SK-N-SH treated with all-trans-retinoic acid at 6 μM for 48 hours (cell line): Measurements from ENCODE around the gene THAP7.

Experiments
- ATAC-seq: fragments of 200-7000 bp; cut with Tn5 transposase; 3 replicates; pipeline ENCODE4 v1.9.1; 2020; ENCODE audit warnings: mild to moderate bottlenecking, moderate library complexity
- ARNTL ChIP-seq: fragments of 450-650 bp; formaldehyde crosslinking; IDR thresholded peaks from 2 replicates; pipeline ENCODE4 v1.5.0; 2020; ENCODE audit warnings: low read depth, mild to moderate bottlenecking, moderate library complexity, borderline replicate concordance
- BACH2 ChIP-seq: fragments of 250-450 bp; sonication (Bioruptor Pico); IDR thresholded peaks from 2 replicates; pipeline ENCODE4 v1.9.0; 2021; ENCODE audit warnings: mild to moderate bottlenecking, borderline replicate concordance
- CSDC2 ChIP-seq: fragments of 250-450 bp; sonication (Bioruptor Pico); IDR thresholded peaks from 2 replicates; pipeline ENCODE4 v1.5.0; 2020; ENCODE audit warnings: mild to moderate bottlenecking, moderate library complexity
- ESRRG ChIP-seq: fragments of 250-450 bp; sonication (Bioruptor Pico); IDR thresholded peaks from 2 replicates; pipeline ENCODE4 v1.6.1; 2021; ENCODE audit warnings: mild to moderate bottlenecking
- GLIS3 ChIP-seq: fragments of 250-450 bp; sonication (Bioruptor Pico); IDR thresholded peaks from 2 replicates; pipeline ENCODE4 v1.5.0; 2020; ENCODE audit warnings: mild to moderate bottlenecking, moderate library complexity
- ISL1 ChIP-seq: fragments of 250-450 bp; sonication (Bioruptor Pico); IDR thresholded peaks from 2 replicates; pipeline ENCODE4 v2.1.2; 2022; ENCODE audit warnings: mild to moderate bottlenecking, moderate library complexity
- OSR1 ChIP-seq: fragments of 250-450 bp; sonication (Bioruptor Pico); IDR thresholded peaks from 2 replicates; pipeline ENCODE4 v1.8.0; 2022; ENCODE audit warnings: moderate library complexity, mild to moderate bottlenecking, inconsistent platforms
- SNAI2 ChIP-seq: fragments of 250-450 bp; sonication (Bioruptor Pico); IDR thresholded peaks from 2 replicates; pipeline ENCODE4 v1.5.0; 2020; ENCODE audit warnings: mild to moderate bottlenecking, moderate library complexity
- TCF4 ChIP-seq: fragments of 250-450 bp; sonication (Bioruptor Pico); IDR thresholded peaks from 2 replicates; pipeline ENCODE4 v1.8.0; 2021; ENCODE audit warnings: mild to moderate bottlenecking, moderate library complexity, borderline replicate concordance
- TOX ChIP-seq: fragments of 250-450 bp; sonication (Bioruptor Pico); IDR thresholded peaks from 2 replicates; pipeline ENCODE4 v1.8.0; 2021; ENCODE audit warnings: mild to moderate bottlenecking, moderate library complexity, borderline replicate concordance
- ZC3H10 ChIP-seq: fragments of 250-450 bp; sonication (Bioruptor Pico); IDR thresholded peaks from 2 replicates; pipeline ENCODE4 v1.5.1; 2021; ENCODE audit warnings: mild to moderate bottlenecking, moderate library complexity
- ZFP3 ChIP-seq: fragments of 250-450 bp; sonication (Bioruptor Pico); IDR thresholded peaks from 2 replicates; pipeline ENCODE4 v1.5.0; 2020; ENCODE audit warnings: mild to moderate bottlenecking, moderate library complexity
- ZNF565 ChIP-seq: fragments of 450-650 bp; formaldehyde crosslinking; conservative IDR thresholded peaks from 2 replicates; pipeline ENCODE4 v1.5.0; 2020; ENCODE audit warnings: low read depth, mild to moderate bottlenecking, moderate library complexity
- ZNF8 ChIP-seq: fragments of 450-650 bp; formaldehyde crosslinking; IDR thresholded peaks from 2 replicates; pipeline ENCODE4 v1.5.0; 2020; ENCODE audit warnings: mild to moderate bottlenecking, moderate library complexity
- TF ChIP-seq, protein P1 (sequence below): fragments of 250-450 bp; sonication (Bioruptor Pico); IDR thresholded peaks from 2 replicates; pipeline ENCODE4 v1.5.0; 2020; ENCODE audit warnings: mild to moderate bottlenecking, moderate library complexity
- TF ChIP-seq, protein P2 (sequence below): fragments of 250-450 bp; sonication (Bioruptor Pico); IDR thresholded peaks from 2 replicates; pipeline ENCODE4 v1.5.1; 2021; ENCODE audit warnings: mild to moderate bottlenecking, moderate library complexity
- TF ChIP-seq, protein P3 (sequence below): fragments of 250-450 bp; sonication (Bioruptor Pico); IDR thresholded peaks from 2 replicates; pipeline ENCODE4 v1.8.0; 2020; ENCODE audit warnings: mild to moderate bottlenecking, moderate library complexity, borderline replicate concordance
- TF ChIP-seq, protein P4 (sequence below): fragments of 250-450 bp; sonication (Bioruptor Pico); IDR thresholded peaks from 2 replicates; pipeline ENCODE4 v1.5.1; 2020; ENCODE audit warnings: low read depth, mild to moderate bottlenecking, moderate library complexity

Gene THAP7

DNA sequence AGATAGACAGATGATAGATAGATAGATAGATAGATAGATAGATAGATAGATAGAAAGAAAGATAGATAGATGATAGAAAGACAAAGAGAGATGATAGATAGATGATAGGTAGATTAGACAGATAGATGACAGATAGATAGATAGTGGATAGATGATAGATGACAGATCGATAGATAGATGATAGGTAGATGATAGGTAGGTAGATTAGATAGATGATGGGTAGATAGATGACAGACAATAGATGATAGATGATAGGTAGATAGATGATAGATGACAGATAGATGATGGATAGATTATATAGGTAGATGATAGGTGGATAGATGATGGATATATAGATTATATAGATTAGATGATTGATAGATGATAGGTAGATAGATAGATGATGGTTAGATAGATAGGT, 15.6 kb downstream of the THAP7 start:
- TF ChIP-seq, protein P1, sequence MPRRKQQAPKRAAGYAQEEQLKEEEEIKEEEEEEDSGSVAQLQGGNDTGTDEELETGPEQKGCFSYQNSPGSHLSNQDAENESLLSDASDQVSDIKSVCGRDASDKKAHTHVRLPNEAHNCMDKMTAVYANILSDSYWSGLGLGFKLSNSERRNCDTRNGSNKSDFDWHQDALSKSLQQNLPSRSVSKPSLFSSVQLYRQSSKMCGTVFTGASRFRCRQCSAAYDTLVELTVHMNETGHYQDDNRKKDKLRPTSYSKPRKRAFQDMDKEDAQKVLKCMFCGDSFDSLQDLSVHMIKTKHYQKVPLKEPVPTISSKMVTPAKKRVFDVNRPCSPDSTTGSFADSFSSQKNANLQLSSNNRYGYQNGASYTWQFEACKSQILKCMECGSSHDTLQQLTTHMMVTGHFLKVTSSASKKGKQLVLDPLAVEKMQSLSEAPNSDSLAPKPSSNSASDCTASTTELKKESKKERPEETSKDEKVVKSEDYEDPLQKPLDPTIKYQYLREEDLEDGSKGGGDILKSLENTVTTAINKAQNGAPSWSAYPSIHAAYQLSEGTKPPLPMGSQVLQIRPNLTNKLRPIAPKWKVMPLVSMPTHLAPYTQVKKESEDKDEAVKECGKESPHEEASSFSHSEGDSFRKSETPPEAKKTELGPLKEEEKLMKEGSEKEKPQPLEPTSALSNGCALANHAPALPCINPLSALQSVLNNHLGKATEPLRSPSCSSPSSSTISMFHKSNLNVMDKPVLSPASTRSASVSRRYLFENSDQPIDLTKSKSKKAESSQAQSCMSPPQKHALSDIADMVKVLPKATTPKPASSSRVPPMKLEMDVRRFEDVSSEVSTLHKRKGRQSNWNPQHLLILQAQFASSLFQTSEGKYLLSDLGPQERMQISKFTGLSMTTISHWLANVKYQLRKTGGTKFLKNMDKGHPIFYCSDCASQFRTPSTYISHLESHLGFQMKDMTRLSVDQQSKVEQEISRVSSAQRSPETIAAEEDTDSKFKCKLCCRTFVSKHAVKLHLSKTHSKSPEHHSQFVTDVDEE (CRISPR knock-in tag) = no peak
- no peak for TF ChIP-seq ISL1 (CRISPR knock-in tag)
- ATAC-seq = no peak

DNA sequence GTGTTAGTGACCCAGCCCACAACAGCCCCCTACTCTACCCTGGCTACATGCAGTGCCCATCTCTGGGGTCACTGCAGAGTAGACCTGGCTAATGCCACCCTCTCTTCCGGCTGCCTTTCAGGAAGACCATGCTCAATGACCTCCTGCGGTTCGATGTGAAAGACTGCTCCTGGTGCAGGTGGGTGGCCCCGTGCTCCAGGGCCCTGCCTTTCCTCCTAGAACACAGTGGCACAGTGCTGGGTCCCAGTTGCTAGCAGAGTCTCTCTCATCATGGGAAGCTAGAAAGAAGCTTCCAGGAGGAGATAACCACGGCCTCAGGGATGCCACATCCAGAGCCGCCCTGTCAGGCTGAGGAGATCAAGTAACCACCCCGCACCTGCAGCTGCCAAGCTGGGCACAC, 16.2 kb downstream of the THAP7 start:
- ATAC-seq = no peak
- TF ChIP-seq ESRRG = no peak
- TF ChIP-seq SNAI2 (CRISPR knock-in tag) = no peak
- no peak for TF ChIP-seq OSR1 (CRISPR knock-in tag)
- no peak for TF ChIP-seq BACH2 (CRISPR knock-in tag)
- no peak for TF ChIP-seq GLIS3 (CRISPR knock-in tag)
- TF ChIP-seq, protein P1 (CRISPR knock-in tag) = no peak
- TF ChIP-seq TOX (CRISPR knock-in tag) = no peak
- no peak for TF ChIP-seq ARNTL (CRISPR knock-in tag)
- TF ChIP-seq, protein P2, sequence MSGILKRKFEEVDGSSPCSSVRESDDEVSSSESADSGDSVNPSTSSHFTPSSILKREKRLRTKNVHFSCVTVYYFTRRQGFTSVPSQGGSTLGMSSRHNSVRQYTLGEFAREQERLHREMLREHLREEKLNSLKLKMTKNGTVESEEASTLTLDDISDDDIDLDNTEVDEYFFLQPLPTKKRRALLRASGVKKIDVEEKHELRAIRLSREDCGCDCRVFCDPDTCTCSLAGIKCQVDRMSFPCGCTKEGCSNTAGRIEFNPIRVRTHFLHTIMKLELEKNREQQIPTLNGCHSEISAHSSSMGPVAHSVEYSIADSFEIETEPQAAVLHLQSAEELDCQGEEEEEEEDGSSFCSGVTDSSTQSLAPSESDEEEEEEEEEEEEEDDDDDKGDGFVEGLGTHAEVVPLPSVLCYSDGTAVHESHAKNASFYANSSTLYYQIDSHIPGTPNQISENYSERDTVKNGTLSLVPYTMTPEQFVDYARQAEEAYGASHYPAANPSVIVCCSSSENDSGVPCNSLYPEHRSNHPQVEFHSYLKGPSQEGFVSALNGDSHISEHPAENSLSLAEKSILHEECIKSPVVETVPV (CRISPR knock-in tag) = no peak
- no peak for TF ChIP-seq ZFP3 (CRISPR knock-in tag)
- TF ChIP-seq CSDC2 (CRISPR knock-in tag) = no peak
- TF ChIP-seq, protein P3, sequence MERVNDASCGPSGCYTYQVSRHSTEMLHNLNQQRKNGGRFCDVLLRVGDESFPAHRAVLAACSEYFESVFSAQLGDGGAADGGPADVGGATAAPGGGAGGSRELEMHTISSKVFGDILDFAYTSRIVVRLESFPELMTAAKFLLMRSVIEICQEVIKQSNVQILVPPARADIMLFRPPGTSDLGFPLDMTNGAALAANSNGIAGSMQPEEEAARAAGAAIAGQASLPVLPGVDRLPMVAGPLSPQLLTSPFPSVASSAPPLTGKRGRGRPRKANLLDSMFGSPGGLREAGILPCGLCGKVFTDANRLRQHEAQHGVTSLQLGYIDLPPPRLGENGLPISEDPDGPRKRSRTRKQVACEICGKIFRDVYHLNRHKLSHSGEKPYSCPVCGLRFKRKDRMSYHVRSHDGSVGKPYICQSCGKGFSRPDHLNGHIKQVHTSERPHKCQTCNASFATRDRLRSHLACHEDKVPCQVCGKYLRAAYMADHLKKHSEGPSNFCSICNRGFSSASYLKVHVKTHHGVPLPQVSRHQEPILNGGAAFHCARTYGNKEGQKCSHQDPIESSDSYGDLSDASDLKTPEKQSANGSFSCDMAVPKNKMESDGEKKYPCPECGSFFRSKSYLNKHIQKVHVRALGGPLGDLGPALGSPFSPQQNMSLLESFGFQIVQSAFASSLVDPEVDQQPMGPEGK (CRISPR knock-in tag) = no peak
- no peak for TF ChIP-seq ZNF565
- TF ChIP-seq, protein P4, sequence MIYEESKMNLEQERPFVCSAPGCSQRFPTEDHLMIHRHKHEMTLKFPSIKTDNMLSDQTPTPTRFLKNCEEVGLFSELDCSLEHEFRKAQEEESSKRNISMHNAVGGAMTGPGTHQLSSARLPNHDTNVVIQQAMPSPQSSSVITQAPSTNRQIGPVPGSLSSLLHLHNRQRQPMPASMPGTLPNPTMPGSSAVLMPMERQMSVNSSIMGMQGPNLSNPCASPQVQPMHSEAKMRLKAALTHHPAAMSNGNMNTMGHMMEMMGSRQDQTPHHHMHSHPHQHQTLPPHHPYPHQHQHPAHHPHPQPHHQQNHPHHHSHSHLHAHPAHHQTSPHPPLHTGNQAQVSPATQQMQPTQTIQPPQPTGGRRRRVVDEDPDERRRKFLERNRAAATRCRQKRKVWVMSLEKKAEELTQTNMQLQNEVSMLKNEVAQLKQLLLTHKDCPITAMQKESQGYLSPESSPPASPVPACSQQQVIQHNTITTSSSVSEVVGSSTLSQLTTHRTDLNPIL (CRISPR knock-in tag) = no peak
- TF ChIP-seq ZC3H10 (CRISPR knock-in tag) = no peak
- TF ChIP-seq TCF4 = no peak

DNA sequence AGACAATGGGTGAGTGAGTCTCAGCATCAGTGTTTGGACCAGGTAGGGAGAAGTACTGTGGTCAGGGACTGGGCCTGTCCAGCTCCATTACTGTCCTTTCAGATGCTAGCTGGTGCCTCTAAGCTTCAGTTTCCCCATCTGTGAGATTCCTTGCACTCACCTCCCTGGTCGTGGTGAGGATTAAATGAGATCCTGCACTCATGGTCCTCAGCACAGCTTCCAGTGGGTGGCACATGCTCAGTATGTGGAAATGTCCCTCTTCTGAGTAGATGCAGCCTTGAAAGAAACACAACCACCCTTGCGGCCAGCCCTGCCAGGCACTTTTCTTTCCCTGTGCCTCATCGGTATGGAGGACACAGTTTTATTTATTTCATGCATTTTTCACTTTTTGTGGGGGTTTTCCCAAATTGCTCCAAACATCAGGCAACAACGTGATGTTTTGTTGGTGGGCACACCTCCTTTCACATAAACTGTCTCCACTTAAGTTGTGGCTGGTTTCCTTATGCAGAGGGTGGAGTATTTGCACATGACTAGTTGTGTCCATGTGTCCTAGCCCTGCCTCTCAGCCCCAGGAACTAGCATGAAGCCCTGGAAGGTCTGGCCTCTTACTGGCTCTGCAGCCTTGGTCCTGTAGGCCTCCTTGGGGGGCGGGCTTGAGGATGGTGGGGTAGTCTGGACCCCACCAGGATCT, 18.7 kb downstream of the THAP7 start:
- TF ChIP-seq ISL1 (CRISPR knock-in tag) (no peak), CSDC2 (CRISPR knock-in tag) (no peak), ZC3H10 (CRISPR knock-in tag) (no peak), ZNF8 (CRISPR knock-in tag) (no peak), ZFP3 (CRISPR knock-in tag) (no peak), SNAI2 (CRISPR knock-in tag) (no peak), OSR1 (CRISPR knock-in tag) (no peak)
- TF ChIP-seq, protein P4 (CRISPR knock-in tag) = no peak
- TF ChIP-seq, all 23 proteins: peak for 0
- 0 out of 3 replicates have a peak, but pooled peaks have one; percentile 1 for ATAC-seq
